Renal pelvis (tissue), 4 donors: Measurements from ENCODE around the gene AP2A2. TPM values are rescaled to one million over a fixed set of nuclear protein-coding genes. Genes with fewer than 3 reads are reported as not detected.

ENCODE experiments used
- DNase-seq: peaks from one replicate; pipeline ENCODE4 v3.0.0-alpha.2; 2013
- polyA plus RNA-seq, 3 donors: library from polyadenylated mRNA; unstranded; fragments of 120-200 nt; gene quantifications; one replicate each; pipeline ENCODE4 v1.2.1, GENCODE V29; 2013; ENCODE audit not compliant: insufficient read length in 3 of 3

The AP2A2 gene
- polyA plus RNA-seq, 3 donors: 99.5 to 126 (median 117) TPM

DNA sequence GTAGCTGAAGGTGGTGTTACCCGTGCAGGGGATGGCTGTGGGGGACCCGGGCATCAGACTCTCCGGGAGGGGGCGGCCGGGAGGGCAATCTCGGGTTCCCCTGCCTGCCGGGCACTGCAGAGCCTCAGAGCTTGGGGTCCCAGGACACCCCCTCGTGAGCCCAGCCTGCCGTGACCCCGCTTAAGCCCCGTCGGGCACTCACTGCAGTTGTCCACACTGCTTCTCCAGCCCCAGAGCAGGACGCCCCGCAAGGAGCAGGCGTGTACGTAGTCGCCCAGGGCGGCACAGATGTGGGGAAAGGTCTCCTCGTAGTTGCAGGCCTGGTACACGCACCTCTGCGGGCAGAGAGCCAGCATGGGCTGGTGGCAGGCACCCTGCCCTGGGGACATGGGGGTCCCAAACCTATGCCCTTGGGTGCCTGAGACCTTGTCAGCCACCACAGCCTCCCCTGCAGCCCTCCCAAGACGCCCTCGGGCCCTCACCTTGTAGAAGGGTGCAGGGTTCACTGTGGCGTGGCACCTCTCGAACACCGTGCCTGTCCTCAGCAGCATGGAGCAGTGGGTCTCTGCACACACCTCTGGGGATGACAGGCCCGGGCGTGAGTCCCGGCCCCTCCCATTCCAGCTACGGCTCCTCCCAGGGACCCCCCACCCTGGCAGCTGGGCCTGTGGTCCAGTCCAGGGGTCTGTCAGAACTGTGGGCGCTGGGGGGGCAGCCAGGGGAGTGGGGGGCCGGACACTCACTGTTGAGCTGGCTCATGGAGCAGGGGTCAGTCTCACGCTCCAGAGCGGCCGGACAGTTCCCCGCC lies 102.0 kb downstream of the AP2A2 start:
- DNase-seq: no peak

DNA sequence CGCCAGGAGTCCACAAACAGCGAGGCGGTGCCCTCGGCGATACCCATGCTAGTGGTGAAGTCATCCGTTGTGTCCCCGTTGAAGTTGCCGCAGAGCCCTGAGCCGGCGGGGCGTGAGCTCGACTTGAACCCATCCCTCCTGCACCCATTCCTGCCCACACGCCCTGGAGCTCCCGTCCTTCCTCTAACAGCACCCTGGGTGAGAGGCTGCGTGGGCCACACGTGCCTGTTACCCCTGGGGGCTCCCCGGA lies 102.5 kb downstream of the AP2A2 start:
- no peak for DNase-seq

DNA sequence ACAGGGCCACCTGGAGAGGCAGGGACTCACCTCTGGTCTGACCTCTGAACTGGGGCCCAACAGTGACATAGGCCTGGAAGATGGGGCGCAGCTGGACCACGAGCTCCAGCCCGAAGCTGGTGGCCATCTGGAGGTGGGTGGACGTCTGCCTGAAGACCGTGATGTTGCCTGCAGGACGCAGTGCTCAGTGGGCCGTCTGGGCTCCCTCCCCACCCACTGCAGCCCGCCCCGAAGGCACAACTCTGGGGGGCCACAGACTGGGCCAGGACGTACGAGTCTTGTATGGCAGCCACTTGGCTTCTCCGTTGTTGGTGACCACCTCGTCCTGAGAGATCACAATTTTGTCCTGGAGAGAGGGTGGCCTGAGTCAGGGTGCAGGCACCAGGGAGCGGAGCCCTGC lies 102.9 kb downstream of the AP2A2 start:
- DNase-seq: no peak

DNA sequence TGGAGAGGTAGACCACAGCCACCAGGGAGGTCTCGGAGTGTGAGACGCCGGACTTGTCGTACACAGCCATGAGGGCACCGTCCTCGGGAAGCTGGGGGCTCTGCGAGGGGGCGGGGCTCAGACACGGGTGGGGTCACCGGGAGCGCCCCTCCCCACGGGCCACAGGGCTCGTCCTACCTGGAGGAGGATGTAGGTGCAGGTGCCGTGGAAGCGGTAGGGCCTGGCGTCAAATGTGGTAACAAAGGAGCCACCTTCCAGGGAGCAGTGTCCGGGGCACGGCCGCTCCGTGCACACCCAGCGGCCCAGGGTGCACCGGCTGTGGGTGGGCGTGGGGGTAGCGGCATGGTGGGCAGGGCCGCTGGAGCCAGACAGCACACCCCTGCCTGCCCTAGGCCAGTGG lies 103.4 kb downstream of the AP2A2 start:
- no peak for DNase-seq

DNA sequence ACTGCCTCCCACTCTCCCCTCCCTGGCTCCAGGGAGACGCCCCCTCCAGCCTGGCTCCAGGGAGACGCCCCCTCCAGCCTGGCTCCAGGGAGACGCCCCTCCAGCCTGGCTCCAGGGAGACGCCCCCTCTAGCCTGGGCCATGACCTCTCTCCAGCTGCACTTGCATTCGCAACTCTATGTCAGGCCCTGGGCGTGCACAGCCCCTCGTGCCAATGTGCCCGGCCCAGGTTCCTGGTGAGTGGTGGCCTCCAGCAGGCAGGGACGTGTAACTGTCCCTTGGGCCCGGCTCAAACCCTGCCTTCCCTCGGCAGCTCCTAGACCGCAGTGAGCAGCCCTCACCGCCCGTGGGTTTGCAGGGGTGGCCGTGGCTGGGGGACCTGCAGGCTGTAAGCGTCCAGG lies 104.0 kb downstream of the AP2A2 start:
- DNase-seq: no peak

DNA sequence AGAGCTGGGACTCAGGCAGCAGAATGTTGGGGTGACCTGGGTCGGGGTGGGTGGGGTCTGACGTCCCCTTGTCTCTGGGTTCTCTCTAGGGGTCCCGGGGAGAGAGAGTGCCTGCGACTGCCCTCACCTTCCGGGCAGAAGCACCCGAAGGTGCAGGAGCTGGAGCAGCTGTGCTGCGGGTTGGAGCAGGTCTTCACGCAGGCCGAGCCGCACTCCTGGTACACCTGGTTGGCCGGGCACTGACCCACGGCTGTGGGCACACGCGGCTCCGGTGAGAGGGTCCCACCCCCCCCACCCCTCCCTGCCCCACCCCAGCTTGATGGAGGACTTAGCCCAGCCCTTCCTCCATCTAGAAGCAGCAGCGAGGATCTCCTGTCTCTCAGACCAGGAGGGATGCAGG lies 104.4 kb downstream of the AP2A2 start:
- no peak for DNase-seq

DNA sequence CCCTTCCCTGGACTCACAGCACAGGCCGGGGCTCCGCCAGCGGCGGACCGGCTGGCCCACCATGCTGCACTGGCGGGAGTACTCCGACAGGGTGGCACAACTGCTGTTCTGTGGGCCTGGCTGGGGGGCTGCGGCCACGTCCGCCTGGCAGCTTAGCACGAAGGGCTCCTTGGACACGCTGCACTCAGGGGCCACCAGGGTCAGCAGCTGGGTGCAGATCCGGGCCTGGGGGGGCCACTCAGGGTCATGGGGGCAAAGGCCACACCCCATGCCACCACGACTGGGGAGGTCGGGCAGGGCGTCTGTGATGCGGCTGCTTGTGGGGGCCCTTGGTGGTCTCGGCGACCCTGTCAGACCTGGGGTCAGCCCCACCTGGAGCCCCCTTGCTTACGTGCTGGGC lies 104.9 kb downstream of the AP2A2 start:
- DNase-seq: no peak

DNA sequence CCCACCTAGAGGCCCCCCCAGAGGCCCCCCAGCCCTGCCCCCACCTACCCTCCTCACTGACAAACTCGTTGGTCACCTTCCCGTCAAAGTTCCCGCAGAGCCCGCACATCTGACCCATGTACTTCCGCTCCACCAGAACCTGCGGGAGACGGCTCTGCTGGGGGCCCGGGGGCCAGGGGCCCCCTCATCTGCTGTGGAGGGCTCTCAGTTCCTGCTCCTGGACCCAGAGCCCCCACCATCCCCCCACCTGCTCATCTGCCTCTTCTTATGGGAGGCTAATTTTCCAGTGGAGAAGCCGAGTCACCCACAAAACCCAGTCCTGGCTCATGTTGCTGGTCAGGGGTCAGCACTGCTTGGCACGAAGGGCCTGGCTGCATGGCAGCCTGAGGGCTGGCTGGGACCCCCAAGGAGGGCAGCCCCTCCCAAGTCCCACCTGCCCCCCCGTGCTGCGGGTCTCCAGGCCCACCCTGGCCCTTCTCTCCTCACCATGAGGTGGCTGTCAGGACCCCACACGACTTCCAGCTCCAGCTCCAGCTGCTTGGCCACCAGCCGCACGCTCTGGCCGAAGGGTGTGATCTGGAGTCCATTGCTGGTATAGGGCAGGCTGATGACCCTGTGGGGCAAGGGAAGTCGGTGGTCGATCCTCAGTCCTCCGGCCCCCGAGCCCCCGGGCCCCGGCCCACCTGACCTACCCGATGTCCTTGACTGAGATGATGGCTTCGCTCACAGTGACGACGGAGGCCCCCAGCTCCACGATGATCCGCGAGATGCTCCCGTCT lies 105.6 kb downstream of the AP2A2 start:
- no peak for DNase-seq

DNA sequence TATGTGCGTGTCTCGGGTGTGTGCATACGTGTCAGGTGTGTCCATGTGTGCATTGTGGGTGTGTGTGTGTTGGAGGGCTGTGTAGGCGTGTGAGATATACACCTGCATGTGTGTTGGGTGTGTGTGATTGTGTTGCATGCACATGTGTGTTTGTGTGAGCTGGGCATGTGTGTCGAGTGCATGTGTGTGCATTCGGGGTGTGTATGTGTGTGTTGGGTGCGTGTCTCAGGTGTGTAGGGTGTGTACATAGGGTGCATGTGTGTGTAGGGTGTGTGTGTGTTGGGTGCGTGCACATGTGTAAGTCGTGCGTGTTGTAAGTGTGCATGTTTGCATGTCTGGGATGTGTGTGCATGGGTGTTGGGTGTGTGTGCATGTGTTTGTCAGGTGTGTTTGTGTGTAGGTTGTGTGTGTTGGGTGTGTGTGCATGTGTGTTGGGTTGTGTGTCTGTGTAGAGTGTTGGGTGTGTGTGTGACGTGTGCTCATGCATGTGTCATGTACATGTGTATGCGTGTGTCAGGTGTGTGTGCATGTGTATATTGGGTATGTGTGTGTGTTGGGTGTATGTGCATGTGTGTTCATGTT lies 106.7 kb downstream of the AP2A2 start:
- no peak for DNase-seq

DNA sequence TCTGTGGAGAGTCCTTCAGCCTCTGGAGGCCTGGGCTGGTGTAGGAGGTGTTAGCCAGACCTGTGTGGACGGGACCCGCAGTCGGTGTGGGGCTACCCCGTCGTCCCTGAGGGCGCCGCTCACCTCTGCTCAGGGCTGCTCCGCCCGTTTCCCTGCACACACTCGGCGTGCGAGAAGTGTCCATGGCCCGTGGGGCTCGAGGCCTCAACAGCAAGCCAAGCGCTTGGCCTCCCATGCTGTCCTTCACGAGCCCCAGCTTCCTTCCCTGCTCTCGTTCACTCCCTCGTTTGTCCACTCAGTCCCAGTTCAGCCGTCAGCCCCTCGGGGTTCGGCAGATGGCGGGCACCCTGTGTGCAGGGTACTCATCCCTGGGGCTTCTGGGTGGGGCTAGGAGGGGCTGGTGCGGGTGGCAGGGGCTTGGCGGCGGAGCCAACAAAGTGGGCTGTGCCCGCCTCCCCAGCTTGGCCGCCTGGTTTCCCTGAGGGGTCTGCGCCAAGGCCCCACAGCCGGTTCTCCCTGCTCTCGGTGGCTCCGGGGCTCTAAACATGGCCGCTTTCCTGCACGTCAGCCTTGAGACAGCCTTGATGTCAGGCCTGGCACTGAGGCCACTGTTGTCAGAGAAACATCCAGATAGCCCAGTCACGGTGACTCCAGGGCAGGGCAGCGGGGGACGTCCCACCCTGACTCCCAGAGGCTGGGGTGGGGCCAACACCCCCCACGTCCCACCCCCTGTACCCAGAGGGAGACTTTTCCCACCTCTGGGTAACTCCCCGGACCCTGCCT lies 107.5 kb downstream of the AP2A2 start:
- DNase-seq: no peak

DNA sequence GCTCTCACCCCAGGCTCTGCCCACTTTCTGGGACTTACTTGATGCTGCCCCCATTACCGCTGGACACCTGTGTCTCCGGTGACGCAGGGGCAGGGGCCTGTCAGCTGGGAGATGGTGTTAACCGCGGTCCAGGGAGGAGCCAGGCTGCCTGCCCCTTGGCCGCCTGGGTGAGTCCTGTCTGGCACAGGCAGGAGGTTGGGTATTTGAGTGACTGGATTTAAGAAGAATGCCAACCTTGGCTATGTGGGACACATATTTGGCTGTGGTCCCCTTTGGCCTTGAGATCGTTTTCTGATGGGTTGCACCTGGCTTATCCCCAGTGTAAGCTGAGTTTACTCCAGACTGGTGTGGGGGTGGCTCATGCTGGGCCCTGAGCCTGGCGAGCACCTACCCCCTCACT lies 108.3 kb downstream of the AP2A2 start:
- DNase-seq: no peak

DNA sequence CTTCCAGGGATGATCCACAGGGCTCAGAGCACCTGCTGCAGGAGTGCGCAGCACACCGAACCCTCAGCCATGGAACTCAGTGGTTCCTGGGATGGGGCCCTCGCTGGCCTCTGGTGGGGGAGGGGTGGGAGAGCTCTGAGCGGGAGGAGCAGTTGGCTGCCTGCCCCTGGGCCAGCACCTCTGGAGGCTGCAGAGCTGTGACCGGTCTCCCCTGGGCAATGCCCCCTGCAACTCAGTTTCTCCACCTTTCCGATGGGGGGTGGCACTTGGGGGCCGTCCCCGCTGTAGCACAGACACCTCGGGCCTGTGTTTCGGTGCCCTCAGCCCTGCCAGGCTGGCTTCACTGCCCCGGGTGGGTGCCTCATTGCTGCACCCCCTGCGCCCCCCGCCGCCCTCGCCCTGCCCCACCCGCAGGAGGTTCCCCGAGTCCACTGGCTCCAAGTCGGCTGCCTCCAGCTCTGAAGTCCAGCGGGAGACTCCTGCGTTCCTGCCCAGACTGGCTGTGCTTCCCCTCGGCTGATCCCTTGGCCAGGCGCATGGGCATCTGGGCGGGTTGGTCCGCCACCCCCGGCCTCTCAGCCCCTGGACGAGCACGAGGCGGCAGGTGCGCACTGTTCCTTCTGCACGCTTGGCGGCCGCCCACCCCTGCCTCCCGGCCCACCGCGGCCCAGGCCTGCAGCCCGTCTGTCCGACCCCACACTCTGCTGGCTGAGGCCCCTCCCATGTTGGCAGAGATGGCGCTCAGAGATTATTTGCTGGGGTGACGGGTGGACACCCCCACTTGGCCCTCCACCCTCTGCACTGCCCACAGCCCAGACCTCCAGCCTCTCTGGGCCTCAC lies 109.0 kb downstream of the AP2A2 start:
- no peak for DNase-seq

DNA sequence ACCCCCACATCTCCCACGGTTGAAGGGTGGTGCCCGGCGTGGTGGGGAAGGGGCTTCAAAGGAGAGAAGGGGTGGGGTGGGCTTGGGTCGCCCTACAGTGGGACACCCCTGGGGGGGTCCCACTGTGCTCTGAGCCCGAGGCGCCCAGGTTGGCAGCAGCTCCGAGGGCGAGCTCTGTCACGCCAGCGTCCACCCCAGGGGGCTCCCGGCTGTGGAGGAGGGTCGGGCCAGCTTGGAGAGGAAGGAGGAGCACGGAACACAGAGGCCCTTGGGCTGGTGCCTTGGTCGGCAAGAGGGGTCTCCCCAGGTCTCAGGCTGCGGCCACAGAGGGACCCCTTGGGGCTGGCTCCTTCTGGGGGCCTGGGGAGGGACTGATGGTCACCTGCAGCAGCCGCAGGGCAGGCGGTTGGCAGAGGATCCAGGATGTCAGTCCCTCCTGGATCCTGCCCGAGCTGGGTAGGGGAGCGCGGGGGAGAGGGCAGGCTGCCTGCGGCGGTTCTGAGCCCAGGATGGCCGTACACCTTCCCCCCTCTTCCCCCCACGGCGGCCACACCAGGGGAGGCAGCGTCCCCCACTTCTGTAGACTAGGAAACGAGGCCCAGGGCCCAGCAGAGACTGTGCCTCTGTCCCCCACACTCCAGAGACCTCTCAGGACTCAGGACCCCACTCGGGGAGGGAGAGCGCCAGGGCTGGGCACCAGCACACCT lies 110.1 kb downstream of the AP2A2 start:
- no peak for DNase-seq

DNA sequence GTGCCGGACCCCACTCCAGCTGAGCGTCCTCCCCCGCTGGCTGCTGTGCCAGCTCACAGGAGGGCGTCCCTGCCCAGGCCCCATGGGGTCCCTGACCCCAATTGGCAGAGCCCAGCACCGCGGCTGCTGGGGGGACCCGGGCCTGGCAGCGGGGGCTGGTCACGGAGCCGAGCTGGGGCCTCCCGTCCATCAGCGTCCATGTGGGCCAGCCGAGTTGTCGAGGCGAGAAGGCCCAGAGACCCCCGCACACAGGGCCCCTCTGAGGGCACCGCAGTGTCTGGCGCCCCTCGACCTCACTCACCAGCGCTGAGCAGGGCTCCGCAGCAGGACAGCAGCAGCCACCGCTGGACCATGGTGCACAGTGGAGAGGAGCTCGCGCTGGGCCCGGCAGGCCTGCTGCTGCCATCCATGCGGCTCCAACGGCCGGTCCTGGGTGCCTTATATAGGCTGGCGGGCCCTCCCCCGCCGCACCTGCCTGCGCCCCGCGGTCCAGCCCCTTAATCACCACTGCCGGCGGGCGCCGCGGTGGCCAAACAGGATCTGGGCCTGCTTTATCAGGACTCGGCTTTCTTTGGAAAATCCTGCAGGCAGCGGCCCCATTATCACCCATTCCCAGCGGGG lies 110.7 kb downstream of the AP2A2 start, which contains the start of gene MUC6:
Gene MUC6 (minus strand): TSS at position 416 of the 621 bp plus-strand sequence. CDS start 63 bp downstream, at position 353.
- DNase-seq: peak; percentile 23

DNA sequence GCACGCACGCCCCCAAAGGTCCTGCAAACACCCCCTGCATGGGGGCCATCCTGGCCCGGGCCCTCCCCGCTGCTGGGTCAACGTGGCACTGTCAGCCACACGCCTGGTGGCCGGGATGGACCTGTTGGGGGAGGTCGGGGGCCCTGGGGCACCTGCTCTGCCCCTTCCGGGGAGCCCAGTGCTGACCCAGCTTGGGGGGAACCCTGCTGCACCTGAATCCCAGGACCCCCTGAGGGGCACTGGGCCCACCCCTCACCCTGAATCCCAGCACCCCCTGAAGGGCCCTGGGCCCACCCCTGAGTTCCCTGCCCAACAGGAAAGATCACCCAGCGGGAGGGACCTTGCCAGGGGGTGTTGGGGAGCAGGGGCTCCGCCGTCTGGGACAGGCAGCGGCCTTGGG lies 111.3 kb downstream of the AP2A2 start:
- DNase-seq: no peak

DNA sequence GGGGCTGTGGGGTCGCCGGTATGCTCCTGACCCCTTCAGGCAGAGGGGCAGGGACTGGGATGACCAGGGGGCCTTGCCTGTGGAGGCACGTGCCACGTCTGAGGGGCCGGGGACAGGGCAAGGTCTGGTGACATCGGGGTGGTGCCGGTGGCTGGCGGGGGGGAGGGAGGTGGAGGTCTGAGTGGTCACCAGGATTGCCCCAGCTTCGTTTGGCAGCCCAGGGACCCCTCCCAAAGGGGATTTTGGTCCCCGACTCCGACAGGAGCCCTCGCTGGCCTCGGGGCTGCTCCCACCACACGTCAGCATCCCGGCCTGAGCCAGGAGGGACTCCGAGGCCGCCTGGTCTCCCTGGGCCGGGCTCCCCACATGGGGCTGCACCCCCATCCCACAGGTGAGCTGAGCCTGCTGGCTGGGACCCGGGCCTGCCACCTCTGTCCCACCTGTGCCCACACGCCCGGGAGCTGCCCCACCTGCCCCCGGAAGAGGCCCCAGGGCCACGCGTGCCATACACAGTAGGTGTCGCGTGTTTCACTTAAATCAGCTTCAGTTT lies 111.9 kb downstream of the AP2A2 start:
- DNase-seq: no peak

DNA sequence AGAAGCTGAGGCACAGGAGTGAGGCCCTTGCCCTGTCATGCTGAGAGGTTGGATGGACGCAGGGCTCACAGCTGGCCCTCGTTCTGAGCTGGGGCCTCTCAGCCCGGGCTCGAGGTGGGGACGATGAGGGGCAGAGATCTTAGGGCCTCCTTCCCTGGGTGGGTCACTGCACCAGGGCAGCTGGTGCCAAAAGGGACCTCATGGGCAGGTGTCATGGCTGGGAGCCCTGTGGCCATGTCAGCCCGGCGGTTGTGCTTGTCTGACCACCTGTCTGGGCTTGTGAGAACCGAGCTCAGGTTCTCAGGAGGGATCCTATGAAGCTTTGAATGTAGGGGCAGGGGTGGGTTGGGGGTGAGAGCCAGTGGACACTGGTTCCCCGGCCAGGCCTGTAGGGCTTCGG lies 112.7 kb downstream of the AP2A2 start:
- no peak for DNase-seq

DNA sequence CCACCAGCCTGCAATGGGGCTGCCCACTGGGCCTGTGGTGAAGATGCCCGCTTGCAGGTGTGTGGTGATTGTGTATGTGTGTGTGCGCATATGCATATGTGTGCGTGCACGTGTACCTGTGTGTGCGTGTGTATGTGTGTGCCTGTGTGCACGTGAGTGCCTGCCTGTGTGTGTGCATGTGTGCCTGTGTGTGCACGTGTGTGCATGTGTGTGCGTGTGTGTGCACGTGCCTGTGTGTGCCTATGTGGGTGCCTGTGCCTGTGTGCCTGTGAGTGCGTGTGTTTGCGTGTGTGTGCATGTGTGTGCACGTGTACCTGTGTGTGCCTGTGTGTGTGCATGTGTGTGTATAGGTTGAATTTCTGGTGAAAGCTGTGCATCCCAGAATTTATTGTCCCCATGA lies 113.3 kb downstream of the AP2A2 start:
- no peak for DNase-seq

DNA sequence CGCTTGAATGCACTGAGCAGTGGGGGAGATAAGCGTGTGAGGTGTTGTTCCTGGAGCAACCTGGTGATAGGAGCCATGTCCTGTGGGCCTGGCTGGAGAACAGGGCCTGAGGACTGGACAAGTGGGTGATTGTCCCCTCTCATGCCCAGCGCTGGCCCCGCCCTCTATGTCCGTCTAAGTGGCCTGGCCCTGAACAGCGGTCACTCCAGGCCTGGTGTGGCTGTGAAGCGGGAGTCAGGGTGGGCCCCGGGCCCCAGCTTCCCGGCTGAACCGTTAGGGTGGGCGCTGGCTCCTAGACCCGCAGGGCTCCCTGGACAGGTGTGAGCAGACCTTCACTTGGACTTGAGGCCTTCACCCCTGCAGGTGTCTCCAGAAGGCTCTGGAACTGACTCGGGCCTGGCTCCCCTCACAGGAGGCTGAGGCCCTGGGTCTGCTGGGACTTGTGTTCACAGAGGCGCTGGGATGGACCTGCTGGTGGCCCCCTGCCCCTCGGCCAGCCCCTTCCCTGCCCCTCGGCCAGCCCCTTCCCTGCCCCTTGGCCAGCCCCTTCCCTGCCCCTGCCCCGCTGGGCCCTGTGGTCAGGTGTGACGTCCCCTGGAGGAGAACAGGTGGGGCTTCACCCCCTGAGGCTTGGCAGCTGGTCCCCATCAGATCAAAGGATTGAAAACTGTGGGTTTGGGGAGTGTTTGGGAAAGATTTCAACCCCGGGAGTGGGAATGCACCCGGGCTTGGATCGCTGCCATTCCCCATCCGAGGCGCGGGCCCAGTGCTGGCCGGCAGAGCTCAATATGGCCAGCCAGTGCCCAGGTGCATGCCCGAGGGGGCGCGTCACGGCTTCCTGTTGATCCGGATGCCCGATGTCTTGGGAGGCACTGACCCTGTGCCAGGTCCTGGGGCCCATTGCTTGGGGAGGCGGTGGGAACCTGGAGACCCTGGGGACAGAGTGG lies 114.1 kb downstream of the AP2A2 start:
- no peak for DNase-seq
